Suppressor macrophage treated with lipopolysaccharide for 4 hours (primary cell): Measurements from ENCODE around the gene DLEC1.

ENCODE experiments used
- DNase-seq: peaks from one replicate; pipeline ENCODE4 v3.0.0-alpha.2; 2020

The DLEC1 gene

GRCh38 chr3:38001456-38002081 is 37.4 kb upstream of the DLEC1 start:
- DNase-seq, result no peak

- no peak for DNase-seq
Observed at GRCh38 chr3:38002291-38002876, 36.6 kb upstream of the DLEC1 start.

GRCh38 chr3:38002940-38003339 is 36.1 kb upstream of the DLEC1 start:
- DNase-seq, result no peak

- DNase-seq, result peak; percentile 60
Observed at GRCh38 chr3:38003371-38003816, 35.6 kb upstream of the DLEC1 start.

- no peak for DNase-seq
Observed at GRCh38 chr3:38003817-38004414, 35.1 kb upstream of the DLEC1 start.

GRCh38 chr3:38004415-38005075 is 34.5 kb upstream of the DLEC1 start:
- DNase-seq, result peak; percentile 59

GRCh38 chr3:38005076-38006020 is 33.7 kb upstream of the DLEC1 start:
- DNase-seq, result no peak

- DNase-seq, result no peak
Observed at GRCh38 chr3:38006031-38006430, 33.0 kb upstream of the DLEC1 start.

GRCh38 chr3:38006445-38006995 is 32.5 kb upstream of the DLEC1 start:
- no peak for DNase-seq

GRCh38 chr3:38007754-38008090 is 31.3 kb upstream of the DLEC1 start:
- DNase-seq, result no peak

- no peak for DNase-seq
Observed at GRCh38 chr3:38008191-38008701, 30.8 kb upstream of the DLEC1 start.

- no peak for DNase-seq
Observed at GRCh38 chr3:38008971-38009580, 29.9 kb upstream of the DLEC1 start.

- no peak for DNase-seq
Observed at GRCh38 chr3:38009807-38010591, 29.0 kb upstream of the DLEC1 start.

- DNase-seq, result no peak
Observed at GRCh38 chr3:38011111-38011510, 27.9 kb upstream of the DLEC1 start.

- no peak for DNase-seq
Observed at GRCh38 chr3:38015485-38015884, 23.5 kb upstream of the DLEC1 start.

GRCh38 chr3:38015984-38016383 is 23.0 kb upstream of the DLEC1 start:
- no peak for DNase-seq

- no peak for DNase-seq
Observed at GRCh38 chr3:38016410-38016809, 22.6 kb upstream of the DLEC1 start.

GRCh38 chr3:38016847-38017444 is 22.1 kb upstream of the DLEC1 start:
- DNase-seq, result no peak

GRCh38 chr3:38017445-38018295 is 21.3 kb upstream of the DLEC1 start:
- no peak for DNase-seq
